ENCODE measurements around the gene ADH6.
"Not testable (repeated sequence)": the region's sequence is repeated elsewhere in the genome, so short reads cannot be mapped to it uniquely, and the experiment has no call there.

The ADH6 gene

DNA sequence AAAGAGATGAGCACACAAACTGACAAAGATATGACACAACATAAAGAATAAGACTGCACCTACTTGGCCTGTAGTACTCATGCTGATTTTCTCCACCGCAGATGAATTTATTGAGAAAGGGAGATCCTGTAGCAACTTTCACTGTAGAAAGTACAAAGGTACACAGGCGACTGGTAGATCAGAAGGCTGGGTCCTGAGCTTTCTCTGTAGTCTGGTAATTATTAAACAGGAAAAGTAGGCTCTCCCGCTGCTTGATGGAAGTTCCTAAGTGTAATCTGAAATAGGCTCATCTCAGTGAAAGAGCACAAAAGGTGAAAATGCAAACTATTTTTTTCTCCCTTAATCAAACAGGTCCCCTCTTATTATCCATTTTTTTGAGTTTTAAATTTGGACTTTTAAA is at the start of gene ADH6:
Gene ADH6, minus strand, starts transcription at position 175 of the 400 bp plus-strand sequence. Its CDS starts 94 bp downstream, at position 81.
- no peak for DNase-seq

DNA sequence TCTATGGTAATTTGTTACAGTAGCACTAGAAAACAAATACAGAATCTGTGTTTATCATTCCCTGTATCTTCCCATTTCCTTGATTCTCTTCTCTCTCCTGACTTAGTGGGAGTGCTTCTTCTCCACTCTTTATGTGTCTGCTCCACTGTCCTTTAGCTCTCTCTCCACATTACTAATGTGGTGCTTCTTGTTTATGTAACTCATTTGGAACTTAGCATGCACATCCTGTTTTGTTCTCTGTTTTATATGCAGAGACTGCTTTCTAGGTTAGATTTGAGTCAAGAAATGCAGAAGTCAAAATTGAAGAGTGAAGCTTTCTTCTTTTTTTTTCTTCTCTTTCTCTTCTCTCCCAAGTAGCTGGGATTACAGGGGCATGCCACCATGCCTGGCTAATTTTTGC is 45.9 kb upstream of the ADH6 start:
- no peak for DNase-seq

DNA sequence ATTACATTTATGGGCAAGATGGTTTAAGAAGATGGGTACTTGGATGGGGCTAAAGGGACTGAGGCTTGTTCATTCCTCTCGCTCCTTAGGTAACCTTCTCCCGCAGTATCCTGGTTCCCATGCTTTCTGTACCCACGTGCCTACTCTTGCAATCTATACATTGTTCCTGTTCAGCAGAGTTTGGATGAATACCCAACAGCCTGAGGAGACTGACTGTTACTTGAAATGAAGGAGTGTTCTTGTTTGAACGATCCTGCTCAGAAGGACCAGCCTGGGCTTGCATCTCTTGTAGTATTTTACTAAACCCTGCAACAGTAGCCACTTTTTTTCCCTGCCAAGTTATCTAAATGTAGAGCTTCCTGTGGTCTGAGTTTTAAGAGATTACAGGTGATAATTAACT is 33.7 kb upstream of the ADH6 start:
- no peak for DNase-seq

DNA sequence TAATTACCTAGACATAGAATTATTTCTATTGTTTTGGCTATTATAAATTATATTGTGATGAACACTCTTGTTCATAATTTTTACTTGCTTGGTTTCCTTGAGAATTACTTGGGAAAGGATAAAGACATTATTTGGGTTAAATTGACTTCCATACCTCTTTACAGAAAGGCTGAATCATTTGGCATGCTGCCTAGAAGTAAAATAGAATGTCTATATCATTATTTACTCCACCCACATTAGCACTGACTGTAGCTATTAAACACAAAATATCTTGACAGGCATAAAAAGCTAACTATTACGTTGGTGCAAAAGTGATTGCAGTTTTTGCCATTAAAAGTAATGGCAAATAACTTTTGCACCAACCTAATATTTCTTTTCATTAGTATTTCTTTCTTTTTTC is 29.7 kb upstream of the ADH6 start:
- DNase-seq: no peak

GRCh38 chr4:99235955-99236354 is 16.9 kb upstream of the ADH6 start:
- no peak for DNase-seq

DNA sequence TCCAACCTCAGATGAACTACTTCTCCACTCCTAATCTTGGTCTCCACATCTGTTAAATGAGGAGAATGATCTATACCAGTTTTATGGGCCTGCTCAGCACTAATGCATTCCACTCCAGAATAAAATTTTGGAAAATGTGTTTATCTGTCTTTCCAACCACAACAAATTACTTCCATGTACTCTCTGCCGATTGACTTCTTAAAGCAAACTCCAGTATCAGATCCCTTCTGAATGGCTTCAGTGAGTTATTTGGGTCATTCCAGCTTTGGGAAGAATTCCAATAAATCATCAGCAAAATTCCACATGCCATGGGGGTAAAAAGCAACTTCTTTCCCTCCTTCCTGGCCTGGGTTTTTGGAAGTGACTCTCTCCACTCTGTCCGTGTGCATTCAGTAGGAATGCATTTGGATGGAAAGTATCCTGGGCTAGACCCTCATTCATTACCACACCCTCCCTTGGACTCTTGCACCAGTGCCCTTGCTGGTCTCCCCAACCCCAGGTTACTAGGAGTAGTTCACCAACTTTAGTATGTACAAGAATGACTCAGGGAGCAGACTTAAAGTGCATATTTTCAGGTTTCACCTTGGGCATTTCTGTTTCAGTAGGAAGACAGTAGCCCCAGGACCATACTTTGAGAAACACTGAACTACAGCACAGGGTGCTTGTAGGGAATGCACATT is 15.4 kb upstream of the ADH6 start:
- DNase-seq: no peak

DNA sequence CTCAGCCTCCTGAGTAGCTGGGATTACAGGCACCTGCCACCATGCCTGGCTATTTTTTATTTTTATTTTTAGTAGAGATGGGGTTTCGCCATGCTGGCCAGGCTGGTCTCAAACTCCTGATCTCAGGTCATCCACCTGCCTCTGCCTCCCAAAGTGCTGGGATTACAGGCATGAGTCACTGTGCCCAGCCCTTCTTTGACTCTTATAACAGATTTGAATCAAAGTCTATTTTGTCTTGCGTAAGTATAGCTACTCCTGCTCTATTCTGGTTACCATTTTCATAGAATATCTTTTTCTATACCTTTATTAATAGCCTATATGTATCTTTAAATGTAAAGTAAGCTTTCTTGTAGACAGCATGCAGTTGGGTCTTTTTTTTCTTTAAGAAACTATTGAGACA is 14.4 kb upstream of the ADH6 start:
- not testable (repeated sequence) for DNase-seq

DNA sequence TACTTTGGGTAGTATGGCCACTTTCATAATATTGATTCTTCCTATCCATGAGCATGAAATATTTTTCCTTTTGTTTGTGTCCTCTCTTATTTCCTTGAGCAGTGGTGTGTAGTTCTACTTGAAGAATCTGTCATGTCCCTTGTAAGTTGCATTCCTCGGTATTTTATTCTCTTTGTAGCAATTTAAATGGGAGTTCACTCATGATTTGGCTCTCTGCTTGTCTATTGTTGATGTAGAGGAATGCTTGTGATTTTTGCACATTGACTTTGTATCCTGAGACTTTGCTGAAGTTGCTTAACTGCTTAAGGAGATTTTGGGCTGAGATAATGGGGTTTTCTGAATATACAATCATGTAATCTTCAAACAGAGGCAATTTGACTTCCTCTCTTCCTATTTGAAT is 9.7 kb upstream of the ADH6 start:
- not testable (repeated sequence) for DNase-seq

DNA sequence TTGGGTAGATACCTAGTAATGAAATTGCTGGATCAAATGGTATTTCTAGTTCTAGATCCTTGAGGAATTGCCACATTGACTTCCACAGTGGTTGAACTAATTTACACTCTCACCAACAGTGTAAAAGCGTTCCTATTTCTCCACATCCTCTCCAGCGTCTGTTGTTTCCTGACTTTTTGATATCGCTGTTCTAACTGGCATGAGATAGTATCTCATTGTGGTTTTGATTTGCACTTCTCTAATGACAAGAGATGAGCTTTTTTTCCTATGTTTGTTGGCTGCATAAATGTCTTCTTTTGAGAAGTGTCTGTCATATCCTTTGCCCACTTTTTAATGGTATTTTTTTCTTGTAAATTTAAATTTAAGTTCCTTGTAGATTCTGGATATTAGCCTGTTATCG is 8.6 kb upstream of the ADH6 start:
- not testable (repeated sequence) for DNase-seq

DNA sequence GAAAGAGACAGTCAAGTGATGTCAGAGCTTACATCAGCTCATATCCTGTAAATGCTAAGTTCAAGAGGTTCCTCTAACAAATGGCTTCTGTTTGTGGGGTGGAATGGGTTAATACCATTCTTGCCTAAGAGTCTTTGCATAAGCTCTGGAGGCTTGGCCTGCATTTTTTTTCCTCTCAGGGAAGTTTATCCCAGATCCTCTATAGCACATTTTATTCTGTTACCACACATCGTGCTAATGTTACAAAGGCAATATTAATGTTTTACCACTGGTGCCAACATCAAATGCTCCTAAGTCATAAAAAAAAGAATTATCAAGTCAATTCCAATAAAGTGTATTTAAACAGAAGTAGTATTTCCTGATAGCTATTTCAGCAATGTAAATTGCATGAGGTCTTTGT is 2.9 kb upstream of the ADH6 start:
- DNase-seq: no peak

GRCh38 chr4:99219479-99219878 is 433 bp upstream of the ADH6 start:
- DNase-seq: no peak

DNA sequence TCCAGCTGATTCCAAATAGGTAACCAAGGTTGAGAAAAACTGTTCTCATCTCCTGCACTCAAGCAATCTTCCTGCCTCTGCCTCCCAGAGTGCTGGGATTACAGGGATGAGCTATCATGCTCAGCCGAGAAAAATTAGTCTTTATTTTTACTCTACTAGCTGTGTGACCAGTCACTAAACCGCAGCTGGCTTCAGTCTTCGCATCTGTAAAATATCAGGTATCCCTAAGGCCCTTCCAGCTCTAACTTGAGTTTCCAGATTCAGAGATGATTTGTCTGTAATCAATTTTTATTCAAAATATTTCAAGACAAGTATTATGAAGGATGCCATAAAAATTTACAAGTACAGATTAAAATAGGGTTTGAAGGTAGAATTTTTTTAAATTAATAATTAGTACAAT is 3.5 kb downstream of the ADH6 start:
- no peak for DNase-seq

DNA sequence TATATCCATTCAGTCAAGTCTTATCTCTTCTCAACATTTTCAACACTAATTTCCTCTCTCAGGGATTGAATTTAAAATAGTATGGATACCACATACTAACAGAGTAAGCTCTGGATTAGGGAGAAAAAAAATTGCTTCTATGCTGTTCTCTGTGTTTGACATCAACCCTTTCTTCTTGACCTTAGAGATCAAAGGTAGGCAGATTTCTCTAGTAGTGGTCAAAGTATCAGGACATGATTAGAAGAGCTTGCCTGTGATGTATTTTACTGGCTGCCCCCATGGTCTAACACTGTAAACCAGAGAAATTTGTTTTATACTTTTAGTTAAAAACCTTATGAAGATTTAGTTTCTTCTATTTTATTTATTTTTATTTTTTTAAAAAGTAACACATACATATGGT is 8.3 kb downstream of the ADH6 start:
- no peak for DNase-seq

GRCh38 chr4:99209671-99210070 is 9.4 kb downstream of the ADH6 start:
- no peak for DNase-seq

GRCh38 chr4:99208719-99209075 is 10.3 kb downstream of the ADH6 start:
- DNase-seq: no peak

- DNase-seq: no peak
Measured at GRCh38 chr4:99207911-99208718, 10.9 kb downstream of the ADH6 start.

GRCh38 chr4:99207069-99207743 is 11.8 kb downstream of the ADH6 start:
- DNase-seq: no peak

GRCh38 chr4:99205153-99205979 is 13.7 kb downstream of the ADH6 start:
- peak; percentile 65 for DNase-seq

GRCh38 chr4:99202536-99202935 is 16.5 kb downstream of the ADH6 start:
- DNase-seq: no peak

- DNase-seq: no peak
Measured at GRCh38 chr4:99202094-99202493, 17.0 kb downstream of the ADH6 start.

- DNase-seq: no peak
Measured at GRCh38 chr4:99201690-99202089, 17.4 kb downstream of the ADH6 start.

- DNase-seq: no peak
Measured at GRCh38 chr4:99200138-99200537, 18.9 kb downstream of the ADH6 start.

DNA sequence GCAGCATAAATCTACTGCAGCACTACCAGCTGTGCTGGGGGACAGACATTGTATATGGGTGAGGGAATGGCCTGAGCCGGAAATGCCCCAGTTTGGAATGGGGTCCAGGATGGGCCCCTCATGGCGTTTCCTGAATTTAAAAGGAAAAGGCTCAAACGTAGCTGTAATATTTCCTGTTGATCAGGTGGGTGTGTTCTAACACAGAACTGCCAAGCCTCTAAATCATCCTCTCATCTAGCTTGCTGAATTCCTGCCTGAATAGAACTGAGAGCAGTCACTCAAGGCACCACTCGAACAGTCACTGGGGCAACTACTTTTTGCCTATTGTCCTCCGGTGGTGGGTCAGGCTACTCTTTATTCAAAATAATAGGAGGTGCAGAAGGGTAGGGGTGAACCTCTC is 28.7 kb downstream of the ADH6 start:
- no peak for DNase-seq
